HG03439 (cell line): Measurements from ENCODE around the gene OXER1.
A peak's percentile ranks its signal among the peaks of the same experiment; 100 is the strongest.

Experiments
- ATAC-seq: cut with Tn5 transposase; IDR thresholded peaks from one replicate; pipeline ENCODE4 v1.9.1; 2021; ENCODE audit warnings: mild to moderate bottlenecking, moderate library complexity; ENCODE audit not compliant: unreplicated experiment

Gene OXER1

DNA sequence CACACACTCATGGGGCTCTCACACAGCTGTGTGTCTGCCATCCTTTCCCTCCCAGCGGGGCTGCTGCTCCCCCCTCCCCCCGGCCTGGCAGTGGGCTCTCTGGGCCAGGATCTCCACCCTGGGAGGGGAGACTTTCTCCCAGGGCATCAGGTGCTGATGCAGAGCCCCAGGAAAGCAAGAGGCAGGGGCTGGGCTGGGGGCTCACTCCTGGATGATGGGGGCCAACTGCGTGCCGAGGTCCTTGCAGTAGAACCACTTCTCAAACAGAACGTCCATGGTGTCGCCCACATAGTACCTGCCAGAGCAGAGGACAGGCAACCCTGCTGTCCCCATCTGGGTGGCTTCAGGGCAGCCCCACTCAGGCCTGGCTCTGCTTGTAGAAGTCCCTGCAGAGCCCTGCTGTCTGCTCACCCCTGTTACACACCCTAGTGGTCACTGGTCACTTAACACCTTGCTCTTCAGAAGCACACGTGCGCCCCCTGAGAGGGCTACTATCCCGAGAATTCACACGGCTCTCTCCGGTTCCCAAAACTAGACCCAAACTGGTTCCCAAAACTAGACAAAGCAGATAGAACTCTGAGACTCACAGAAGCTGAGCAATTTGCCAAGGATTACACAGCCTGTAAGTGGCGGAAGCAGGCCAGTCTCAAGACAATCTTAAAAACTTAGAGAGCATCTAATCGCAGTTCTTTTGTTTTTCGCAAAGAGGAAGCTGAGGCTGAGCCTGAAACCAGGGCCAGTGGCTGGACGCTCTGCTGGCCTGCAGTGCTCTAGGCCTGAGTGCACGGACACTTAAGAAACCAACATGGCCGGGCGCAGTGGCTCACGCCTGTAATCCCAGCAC lies 6.6 kb upstream of the OXER1 start:
- ATAC-seq: peak; percentile 55

DNA sequence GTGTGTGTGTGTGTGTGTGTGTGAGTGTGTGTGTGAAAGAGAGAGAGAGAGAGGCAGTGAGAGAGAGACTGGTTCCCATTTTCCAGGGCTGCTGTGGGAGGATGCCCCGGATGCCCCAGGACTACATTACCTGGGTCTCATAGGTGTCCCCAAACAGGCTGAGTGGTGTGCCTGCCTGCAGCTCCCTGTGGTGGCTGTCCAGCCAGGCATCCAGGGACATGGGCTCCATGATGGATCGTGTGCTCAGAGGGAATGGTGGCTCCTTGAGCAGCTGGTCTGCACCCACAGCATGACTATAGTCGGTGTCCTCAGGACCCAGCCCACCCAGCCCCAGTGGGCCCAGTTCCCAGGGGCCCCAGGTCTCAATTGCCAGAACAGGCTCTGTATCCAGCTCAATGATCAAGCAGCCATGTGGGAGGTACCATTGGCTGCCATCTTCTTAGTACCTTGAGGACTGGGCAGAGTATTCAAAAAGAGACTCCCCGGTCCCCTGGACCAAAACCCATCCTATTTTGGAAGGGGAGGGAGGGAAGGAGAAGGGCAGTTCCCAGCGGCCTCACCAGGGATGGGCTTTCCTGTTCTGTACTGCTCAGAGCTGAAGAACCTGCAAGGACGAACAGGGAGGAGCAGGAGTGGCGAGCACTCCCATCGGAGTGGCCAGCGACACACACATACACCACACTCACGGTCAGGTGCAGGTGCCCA lies 5.8 kb upstream of the OXER1 start:
- ATAC-seq: no peak

DNA sequence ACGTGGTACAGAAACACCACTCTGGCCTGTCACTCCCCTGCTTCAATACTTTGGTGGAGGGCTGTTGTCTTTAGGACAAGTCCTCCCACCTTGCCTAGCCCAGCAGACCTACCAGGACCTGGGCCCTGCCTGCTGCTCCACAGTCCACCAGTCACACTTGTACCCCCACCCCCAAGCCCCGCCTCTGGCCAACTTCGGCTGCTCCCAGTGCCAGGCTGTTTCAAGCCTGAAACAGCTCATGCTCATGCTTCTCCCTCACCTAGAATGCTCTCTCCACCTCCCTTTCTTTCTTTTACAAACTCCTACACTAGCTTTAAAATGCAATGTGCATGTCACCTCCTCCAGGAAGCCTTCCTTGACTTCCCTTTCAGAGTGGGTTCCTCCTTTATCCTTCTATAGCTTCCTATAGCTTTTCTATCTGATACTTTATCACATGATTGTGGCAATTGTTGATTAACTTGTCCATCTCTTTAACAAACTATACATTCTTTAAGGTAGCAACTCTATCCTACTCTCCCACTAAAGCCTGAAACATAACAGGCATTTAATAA lies 4.8 kb upstream of the OXER1 start:
- no peak for ATAC-seq

GRCh38 chr2:42767899-42768705 lies 4.2 kb upstream of the OXER1 start:
- no peak for ATAC-seq

- ATAC-seq: no peak
Observed at GRCh38 chr2:42767080-42767898, 3.4 kb upstream of the OXER1 start.

DNA sequence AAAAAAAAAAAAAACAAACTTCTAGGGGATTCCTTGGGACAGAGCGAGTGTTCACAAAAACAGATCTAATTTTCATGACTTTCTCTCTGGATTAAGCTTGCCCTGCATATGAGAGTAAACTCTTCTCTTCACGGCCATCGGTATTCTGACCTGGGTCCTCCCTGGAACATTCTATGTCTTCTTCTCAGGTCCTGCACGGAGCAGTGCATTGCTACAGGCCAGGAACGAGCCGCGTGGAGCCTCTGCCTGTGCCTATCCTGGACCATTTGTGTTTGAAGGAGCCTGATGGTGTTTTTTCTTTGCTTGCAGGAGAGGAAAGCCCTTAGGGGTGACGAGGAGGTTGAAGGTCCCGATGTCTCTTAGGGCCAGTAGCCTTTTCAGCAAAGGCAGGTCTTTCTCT lies 1.8 kb upstream of the OXER1 start:
- no peak for ATAC-seq

DNA sequence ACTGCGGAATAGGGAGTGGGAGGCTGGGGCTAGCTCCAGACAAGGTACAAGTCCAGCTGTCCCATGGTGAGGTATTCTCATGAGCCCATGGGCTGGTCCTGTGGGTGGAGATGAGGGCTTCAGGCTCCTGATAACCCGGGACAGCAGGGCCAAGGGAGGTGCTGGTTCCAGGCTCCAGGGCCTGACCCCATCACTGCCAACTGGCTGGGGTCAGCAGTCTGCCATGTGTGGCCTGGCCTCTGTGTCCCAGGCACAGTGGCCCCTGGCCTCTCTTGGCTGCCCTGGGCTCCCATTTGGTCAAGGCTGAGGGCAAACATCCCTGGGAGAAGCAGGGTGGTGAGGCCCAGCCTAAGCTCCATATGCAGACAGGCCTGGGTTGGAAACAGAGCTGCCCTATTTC lies 966 bp upstream of the OXER1 start:
- ATAC-seq: no peak

DNA sequence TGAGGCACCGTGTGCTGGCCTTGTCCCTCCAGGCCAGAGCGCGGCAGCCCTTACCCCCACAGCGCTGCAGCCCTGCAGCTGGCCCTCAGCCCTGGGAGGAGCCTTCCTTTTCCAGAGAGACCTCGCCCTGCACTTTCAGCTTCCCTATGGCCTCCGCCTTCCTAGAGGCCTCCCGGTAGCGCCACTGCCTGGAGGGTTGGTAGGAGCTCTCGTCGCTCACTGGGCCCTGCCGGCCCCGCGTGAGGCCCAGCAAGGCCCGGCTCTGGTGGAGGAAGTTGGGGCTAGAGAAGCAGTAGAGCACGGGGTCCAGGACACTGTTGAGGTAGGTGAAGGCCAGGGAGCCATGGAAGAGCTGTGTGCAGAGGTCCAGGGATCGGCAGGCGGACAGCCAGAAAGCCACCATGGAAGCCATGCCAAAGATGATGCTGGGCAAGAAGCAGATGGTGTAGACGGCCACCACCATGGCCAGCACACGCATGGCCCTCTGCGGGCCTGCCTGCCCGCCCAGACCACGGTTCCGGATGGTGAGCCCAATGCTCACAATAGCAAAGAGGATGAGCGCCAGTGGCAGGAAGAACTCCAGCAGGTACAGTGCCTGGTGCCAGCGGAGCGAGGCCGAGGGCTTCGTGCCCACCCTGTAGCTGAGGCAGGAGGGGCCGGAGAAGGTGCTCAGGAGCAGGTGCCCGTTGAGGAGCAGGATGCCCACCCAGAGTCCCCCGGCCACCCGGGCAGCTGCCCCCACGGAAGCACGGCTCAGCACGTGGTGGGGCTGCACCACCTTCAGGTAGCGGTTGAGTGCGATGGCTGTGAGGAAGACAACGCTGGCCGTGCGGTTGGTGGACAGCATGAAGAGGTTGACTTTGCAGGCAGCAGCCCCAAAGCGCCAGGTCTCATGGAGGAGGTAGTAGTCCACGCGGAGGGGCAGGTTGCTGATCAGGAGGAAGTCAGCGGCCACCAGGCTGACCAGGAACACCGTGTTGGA lies 821 bp downstream of the OXER1 start:
- no peak for ATAC-seq

GRCh38 chr2:42762155-42762554 lies 1.8 kb downstream of the OXER1 start:
- ATAC-seq: no peak

DNA sequence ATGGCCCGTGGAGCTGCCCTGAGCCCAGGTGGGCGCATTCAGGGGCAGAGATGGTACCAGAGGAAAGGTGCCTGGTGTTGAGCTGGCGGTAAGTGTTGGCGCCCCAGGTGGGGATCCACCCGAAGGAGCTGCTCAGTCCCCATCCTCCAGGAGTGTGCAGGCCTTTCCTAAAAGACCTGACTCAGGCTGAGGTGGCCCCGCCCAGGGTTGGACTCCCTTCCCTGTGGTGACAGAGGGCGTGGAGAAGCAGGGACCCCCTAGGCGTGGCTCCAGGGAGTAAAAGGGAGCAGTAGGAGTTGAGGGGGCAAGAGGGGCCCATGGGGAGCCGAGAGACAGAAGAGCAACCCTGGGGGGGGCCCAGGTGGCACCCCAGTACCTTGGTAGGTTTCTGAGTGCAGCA lies 2.4 kb downstream of the OXER1 start:
- ATAC-seq: no peak

DNA sequence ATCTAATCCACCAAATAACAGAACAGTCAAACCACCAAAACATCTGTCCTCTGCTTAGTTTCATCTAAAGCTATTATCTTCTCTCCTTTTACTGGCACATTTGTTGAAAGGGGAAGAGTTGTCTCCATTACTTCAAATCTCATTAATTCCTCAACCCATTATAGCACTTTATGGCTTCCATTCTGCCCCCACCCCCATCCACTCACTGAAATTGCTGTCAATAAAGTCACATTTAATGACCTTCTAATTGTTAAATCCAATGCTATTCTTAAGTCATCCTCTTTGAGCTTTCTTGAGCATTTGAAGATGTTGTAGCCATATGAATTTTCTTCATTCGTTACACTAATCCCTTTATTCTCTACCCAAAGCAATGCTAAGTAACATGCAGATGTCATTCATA lies 5.2 kb downstream of the OXER1 start:
- no peak for ATAC-seq

DNA sequence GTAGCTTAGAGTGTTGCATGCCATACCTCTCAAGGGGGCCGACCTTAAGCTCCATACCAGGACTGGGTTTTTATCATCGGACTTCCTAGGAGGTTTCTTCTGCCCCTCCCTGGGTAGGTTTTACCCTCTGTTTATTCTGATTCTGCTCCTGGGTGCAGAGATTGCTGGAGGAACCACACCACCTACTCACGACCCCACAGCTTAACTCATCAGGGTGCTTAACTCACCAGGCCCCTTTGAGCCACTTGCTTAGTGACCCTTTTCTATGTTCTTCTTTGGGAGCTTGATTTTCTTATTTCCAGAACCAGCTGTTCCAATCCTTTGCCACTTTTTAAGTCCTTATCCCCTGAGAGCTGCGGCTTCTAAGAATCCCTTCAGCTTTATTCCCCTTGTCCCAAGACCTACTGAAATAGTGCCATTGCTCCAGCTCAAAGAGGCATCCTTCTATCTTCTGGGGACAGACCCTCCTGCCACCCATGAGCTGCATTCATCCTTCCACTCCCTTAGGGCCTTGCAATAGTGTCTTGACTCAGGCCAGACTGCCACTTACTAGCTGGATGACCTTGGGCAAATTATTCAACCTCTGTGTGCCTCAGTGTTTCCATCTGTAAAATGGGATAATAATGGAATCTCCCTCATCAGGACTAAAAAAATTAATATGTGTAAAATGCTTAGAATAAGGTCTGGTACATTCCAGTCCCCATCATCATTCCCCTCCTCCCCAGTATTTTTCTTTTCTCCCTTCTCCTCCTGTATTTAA lies 5.8 kb downstream of the OXER1 start:
- no peak for ATAC-seq

GRCh38 chr2:42756966-42757513 lies 6.9 kb downstream of the OXER1 start:
- ATAC-seq: no peak

- ATAC-seq: no peak
Observed at GRCh38 chr2:42756150-42756775, 7.7 kb downstream of the OXER1 start.

DNA sequence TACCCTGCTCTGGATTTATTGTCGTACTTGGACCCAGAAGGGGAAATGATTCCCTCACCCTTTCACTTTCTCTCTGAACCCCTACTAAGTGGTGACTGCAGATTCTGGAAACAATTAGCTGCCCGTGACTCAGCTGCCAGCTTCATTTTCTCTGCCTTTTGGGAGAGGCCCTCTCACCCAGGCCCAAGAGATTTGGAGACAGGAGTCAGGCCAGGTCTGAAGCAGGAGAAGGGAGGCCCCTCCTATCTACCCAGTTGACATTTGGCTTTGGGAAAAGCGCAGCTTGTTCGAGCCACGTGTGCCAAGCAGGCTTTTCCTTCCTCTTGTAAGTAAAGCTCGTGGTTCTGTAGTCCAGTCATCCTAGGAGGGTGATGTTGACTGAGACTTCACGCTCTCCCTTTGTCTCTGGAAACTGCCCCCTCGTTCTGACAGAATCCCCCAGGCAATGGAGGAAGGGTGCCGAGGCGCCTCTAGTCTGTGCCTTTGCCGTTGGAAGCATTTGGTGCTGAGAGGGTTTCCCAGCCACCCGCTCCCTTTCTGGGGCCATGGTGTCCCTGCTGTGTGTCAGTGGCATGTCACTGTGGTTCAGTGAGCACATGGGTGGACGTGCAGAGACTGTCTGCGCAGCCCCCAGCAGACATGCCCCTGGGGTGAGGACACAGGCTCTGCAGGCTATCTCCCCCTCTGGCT lies 8.6 kb downstream of the OXER1 start:
- ATAC-seq: no peak

- ATAC-seq: no peak
Observed at GRCh38 chr2:42754776-42755140, 9.2 kb downstream of the OXER1 start.
